ENCODE measurements around the gene SEPTIN5.
"Not testable (repeated sequence)": the region's sequence is repeated elsewhere in the genome, so short reads cannot be mapped to it uniquely, and the experiment has no call there.

Gene SEPTIN5

GRCh38 chr22:19680911-19681862, 33.1 kb upstream of the SEPTIN5 start:
- in situ Hi-C loops (cut with MboI; ENCODE audit: low sequenced_read_pairs): no loop called here

GRCh38 chr22:19681863-19682245, 32.4 kb upstream of the SEPTIN5 start:
- in situ Hi-C loops (cut with MboI; ENCODE audit: low sequenced_read_pairs): no loop called here

- in situ Hi-C loops (cut with MboI; ENCODE audit: low sequenced_read_pairs): no loop called here
Observed at GRCh38 chr22:19686946-19687345, 27.4 kb upstream of the SEPTIN5 start.

GRCh38 chr22:19687561-19688300, 26.6 kb upstream of the SEPTIN5 start:
- in situ Hi-C loops (cut with MboI; ENCODE audit: low sequenced_read_pairs): no loop called here

GRCh38 chr22:19688301-19689290, 25.7 kb upstream of the SEPTIN5 start:
- in situ Hi-C loops (cut with MboI; ENCODE audit: low sequenced_read_pairs): no loop called here

GRCh38 chr22:19689408-19689807, 24.9 kb upstream of the SEPTIN5 start:
- in situ Hi-C loops (cut with MboI; ENCODE audit: low sequenced_read_pairs): no loop called here

- in situ Hi-C loops (cut with MboI; ENCODE audit: low sequenced_read_pairs): no loop called here
Observed at GRCh38 chr22:19691007-19691720, 23.1 kb upstream of the SEPTIN5 start.

- in situ Hi-C loops (cut with MboI; ENCODE audit: low sequenced_read_pairs): no loop called here
Observed at GRCh38 chr22:19691721-19692341, 22.5 kb upstream of the SEPTIN5 start.

- in situ Hi-C loops (cut with MboI; ENCODE audit: low sequenced_read_pairs): no loop called here
Observed at GRCh38 chr22:19693581-19693980, 20.7 kb upstream of the SEPTIN5 start.

GRCh38 chr22:19693981-19694670, 20.2 kb upstream of the SEPTIN5 start:
- in situ Hi-C loops (cut with MboI; ENCODE audit: low sequenced_read_pairs): no loop called here

GRCh38 chr22:19694696-19695095, 19.6 kb upstream of the SEPTIN5 start:
- in situ Hi-C loops (cut with MboI; ENCODE audit: low sequenced_read_pairs): no loop called here

- in situ Hi-C loops (cut with MboI; ENCODE audit: low sequenced_read_pairs): no loop called here
Observed at GRCh38 chr22:19696504-19697276, 17.6 kb upstream of the SEPTIN5 start.

- in situ Hi-C loops (cut with MboI; ENCODE audit: low sequenced_read_pairs): not testable (repeated sequence)
Observed at GRCh38 chr22:19697871-19698270, 16.4 kb upstream of the SEPTIN5 start.

GRCh38 chr22:19700790-19701419, 13.4 kb upstream of the SEPTIN5 start:
- in situ Hi-C loops (cut with MboI; ENCODE audit: low sequenced_read_pairs): no loop called here

- in situ Hi-C loops (cut with MboI; ENCODE audit: low sequenced_read_pairs): no loop called here
Observed at GRCh38 chr22:19701420-19702145, 12.7 kb upstream of the SEPTIN5 start.

GRCh38 chr22:19703869-19704268, 10.4 kb upstream of the SEPTIN5 start:
- in situ Hi-C loops (cut with MboI; ENCODE audit: low sequenced_read_pairs): no loop called here

GRCh38 chr22:19704355-19705015, 9.8 kb upstream of the SEPTIN5 start:
- in situ Hi-C loops (cut with MboI; ENCODE audit: low sequenced_read_pairs): no loop called here
